Measurements from ENCODE around the gene SPAG16.

DNA sequence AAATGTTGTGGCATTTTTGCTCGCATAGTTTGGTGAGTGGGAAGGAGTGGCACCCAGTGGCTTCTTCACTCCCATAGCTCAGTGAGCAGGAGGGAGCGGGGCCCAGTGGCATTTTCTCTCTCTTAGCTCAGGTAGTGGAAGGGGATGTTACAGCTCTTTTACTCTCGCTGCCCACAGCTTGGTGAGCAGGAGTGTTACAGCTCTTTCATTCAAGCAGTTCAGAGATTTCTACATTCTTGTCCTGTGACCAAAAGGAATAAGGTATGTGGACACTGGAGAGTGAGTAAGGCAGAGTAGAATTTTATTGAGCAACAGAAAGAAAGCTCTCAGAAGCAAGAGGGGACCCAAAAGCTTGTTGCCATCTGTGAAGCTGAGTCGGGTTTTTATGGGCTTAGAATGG lies 192.4 kb downstream of the SPAG16 start:
- TF ChIP-seq, protein P1, sequence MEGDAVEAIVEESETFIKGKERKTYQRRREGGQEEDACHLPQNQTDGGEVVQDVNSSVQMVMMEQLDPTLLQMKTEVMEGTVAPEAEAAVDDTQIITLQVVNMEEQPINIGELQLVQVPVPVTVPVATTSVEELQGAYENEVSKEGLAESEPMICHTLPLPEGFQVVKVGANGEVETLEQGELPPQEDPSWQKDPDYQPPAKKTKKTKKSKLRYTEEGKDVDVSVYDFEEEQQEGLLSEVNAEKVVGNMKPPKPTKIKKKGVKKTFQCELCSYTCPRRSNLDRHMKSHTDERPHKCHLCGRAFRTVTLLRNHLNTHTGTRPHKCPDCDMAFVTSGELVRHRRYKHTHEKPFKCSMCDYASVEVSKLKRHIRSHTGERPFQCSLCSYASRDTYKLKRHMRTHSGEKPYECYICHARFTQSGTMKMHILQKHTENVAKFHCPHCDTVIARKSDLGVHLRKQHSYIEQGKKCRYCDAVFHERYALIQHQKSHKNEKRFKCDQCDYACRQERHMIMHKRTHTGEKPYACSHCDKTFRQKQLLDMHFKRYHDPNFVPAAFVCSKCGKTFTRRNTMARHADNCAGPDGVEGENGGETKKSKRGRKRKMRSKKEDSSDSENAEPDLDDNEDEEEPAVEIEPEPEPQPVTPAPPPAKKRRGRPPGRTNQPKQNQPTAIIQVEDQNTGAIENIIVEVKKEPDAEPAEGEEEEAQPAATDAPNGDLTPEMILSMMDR (IDR thresholded peaks at IDR 0.05) = no peak
- TF ChIP-seq POLR2A (IDR thresholded peaks at IDR 0.05) = no peak
